Mammary epithelial cell (primary cell): Measurements from ENCODE around the gene ZNF311.

Experiments
- EZH2 ChIP-seq: IDR thresholded peaks from 2 replicates; pipeline ENCODE4 v1.6.1; 2012; ENCODE audit warnings: low read length, inconsistent platforms, borderline replicate concordance
- TF ChIP-seq, protein P1 (sequence below), 2 donors: IDR thresholded peaks in 1 of 2; conservative IDR thresholded peaks in 1 of 2; 2 replicates each; pipeline ENCODE4 v1.5.1; 2011 to 2012; ENCODE audit warnings: inconsistent platforms in 2 of 2, low read length in 2 of 2, mild to moderate bottlenecking in 2 of 2, control low read depth in 1 of 2, low read depth in 1 of 2; ENCODE audit not compliant: insufficient read depth in 1 of 2; ENCODE audit errors: extremely low read depth in 1 of 2

DNA sequence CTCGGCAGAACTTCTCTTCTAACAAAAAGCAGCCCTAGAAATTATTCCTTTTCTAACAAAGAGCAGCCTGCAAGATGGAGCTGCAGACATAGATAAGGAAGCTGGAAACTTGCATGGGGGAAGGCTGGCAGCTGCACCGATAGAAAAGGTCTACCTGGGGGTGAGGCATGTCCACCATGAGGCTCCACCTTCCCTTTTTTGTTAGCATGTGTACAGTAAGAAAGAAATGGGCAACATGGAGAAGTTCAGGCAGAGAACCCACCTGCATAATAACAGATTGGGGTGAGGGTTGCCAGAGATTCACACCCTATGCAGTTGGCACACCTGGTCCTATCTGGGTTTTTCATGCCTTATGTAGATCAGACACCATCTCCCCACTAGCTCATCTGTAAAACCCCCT, 25.4 kb downstream of the ZNF311 start:
- TF ChIP-seq, protein P1, sequence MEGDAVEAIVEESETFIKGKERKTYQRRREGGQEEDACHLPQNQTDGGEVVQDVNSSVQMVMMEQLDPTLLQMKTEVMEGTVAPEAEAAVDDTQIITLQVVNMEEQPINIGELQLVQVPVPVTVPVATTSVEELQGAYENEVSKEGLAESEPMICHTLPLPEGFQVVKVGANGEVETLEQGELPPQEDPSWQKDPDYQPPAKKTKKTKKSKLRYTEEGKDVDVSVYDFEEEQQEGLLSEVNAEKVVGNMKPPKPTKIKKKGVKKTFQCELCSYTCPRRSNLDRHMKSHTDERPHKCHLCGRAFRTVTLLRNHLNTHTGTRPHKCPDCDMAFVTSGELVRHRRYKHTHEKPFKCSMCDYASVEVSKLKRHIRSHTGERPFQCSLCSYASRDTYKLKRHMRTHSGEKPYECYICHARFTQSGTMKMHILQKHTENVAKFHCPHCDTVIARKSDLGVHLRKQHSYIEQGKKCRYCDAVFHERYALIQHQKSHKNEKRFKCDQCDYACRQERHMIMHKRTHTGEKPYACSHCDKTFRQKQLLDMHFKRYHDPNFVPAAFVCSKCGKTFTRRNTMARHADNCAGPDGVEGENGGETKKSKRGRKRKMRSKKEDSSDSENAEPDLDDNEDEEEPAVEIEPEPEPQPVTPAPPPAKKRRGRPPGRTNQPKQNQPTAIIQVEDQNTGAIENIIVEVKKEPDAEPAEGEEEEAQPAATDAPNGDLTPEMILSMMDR (conservative IDR thresholded peaks at IDR 0.05 in 1 of 2, IDR thresholded peaks at IDR 0.05 in 1 of 2; ENCODE audit: extremely low read depth in 1 of 2, insufficient read depth in 1 of 2, low read depth in 1 of 2, low read length in 2 of 2), result no peak
- TF ChIP-seq EZH2, result no peak
